ENCODE measurements around the gene LY6G5C.

Gene LY6G5C

GRCh38 chr6:31680226-31681134, at the start of gene LY6G5C:
TSS of gene LY6G5C (minus strand) at chr6:31681067. CDS start at chr6:31680373, 694 bp downstream.
- DNase-seq, result peak; percentile 76

GRCh38 chr6:31729979-31730630, 49.2 kb upstream of the LY6G5C start:
- DNase-seq, result peak; percentile 69

GRCh38 chr6:31729515-31729978, 48.7 kb upstream of the LY6G5C start:
- peak; percentile 91 for DNase-seq

GRCh38 chr6:31728767-31729514, 48.1 kb upstream of the LY6G5C start, which contains the start of gene DDAH2:
TSS of gene DDAH2 (minus strand) at chr6:31729299. CDS start at chr6:31729161, 138 bp downstream.
- DNase-seq, result no peak

- DNase-seq, result no peak
Observed at GRCh38 chr6:31727717-31728671, 47.1 kb upstream of the LY6G5C start.

- DNase-seq, result no peak
Observed at GRCh38 chr6:31727034-31727716, 46.3 kb upstream of the LY6G5C start.

- no peak for DNase-seq
Observed at GRCh38 chr6:31725502-31726350, 44.9 kb upstream of the LY6G5C start.

- DNase-seq, result no peak
Observed at GRCh38 chr6:31723980-31724691, 43.3 kb upstream of the LY6G5C start.

GRCh38 chr6:31723245-31723979, 42.5 kb upstream of the LY6G5C start, which contains the start of gene MPIG6B:
TSS of gene MPIG6B (plus strand) at chr6:31723373. CDS start at chr6:31723384, 11 bp downstream.
- DNase-seq, result no peak

GRCh38 chr6:31722173-31722572, 41.3 kb upstream of the LY6G5C start:
- no peak for DNase-seq

- no peak for DNase-seq
Observed at GRCh38 chr6:31721351-31722020, 40.6 kb upstream of the LY6G5C start, which contains the start of gene LY6G6C. TSS of gene LY6G6C (minus strand) at chr6:31721746. CDS start at chr6:31721679, 67 bp downstream.

- DNase-seq, result no peak
Observed at GRCh38 chr6:31720196-31720770, 39.4 kb upstream of the LY6G5C start.

GRCh38 chr6:31719001-31719400, 38.1 kb upstream of the LY6G5C start:
- no peak for DNase-seq

GRCh38 chr6:31718265-31718664, 37.4 kb upstream of the LY6G5C start:
- DNase-seq, result no peak

- no peak for DNase-seq
Observed at GRCh38 chr6:31717499-31718222, 36.8 kb upstream of the LY6G5C start.

GRCh38 chr6:31715022-31715958, 34.4 kb upstream of the LY6G5C start, which contains the start of gene LY6G6D:
TSS of gene LY6G6D (plus strand) at chr6:31715348. CDS start at chr6:31715356, 8 bp downstream.
- DNase-seq, result no peak
